Measurements from ENCODE around the gene TLCD3B.

- TF ChIP-seq CTBP1 (IDR thresholded peaks at IDR 0.05; ENCODE audit: borderline replicate concordance) (no peak), PKNOX1 (IDR thresholded peaks at IDR 0.05) (no peak), TARDBP (IDR thresholded peaks at IDR 0.05) (no peak), ELF4 (IDR thresholded peaks at IDR 0.05) (no peak), ZNF384 (IDR thresholded peaks at IDR 0.05) (no peak), BHLHE40 (IDR thresholded peaks at IDR 0.05; ENCODE audit: borderline replicate concordance) (no peak), FOXK2 (IDR thresholded peaks at IDR 0.05) (no peak), SUZ12 (IDR thresholded peaks at IDR 0.05) (no peak), FOXA1 (IDR thresholded peaks at IDR 0.05) (no peak)
Observed at GRCh38 chr16:30007378-30007895, 23.6 kb downstream of the TLCD3B start.

Measured in HEK293T (cell line).